ENCODE measurements around the gene KLHL8. TPM values are rescaled to one million over a fixed set of nuclear protein-coding genes. Genes with fewer than 3 reads are reported as not detected.

KLHL8 gene
- total and polyA plus RNA-seq, 4 donors = 2.9 to 14.4 (median 5.1) TPM

DNA sequence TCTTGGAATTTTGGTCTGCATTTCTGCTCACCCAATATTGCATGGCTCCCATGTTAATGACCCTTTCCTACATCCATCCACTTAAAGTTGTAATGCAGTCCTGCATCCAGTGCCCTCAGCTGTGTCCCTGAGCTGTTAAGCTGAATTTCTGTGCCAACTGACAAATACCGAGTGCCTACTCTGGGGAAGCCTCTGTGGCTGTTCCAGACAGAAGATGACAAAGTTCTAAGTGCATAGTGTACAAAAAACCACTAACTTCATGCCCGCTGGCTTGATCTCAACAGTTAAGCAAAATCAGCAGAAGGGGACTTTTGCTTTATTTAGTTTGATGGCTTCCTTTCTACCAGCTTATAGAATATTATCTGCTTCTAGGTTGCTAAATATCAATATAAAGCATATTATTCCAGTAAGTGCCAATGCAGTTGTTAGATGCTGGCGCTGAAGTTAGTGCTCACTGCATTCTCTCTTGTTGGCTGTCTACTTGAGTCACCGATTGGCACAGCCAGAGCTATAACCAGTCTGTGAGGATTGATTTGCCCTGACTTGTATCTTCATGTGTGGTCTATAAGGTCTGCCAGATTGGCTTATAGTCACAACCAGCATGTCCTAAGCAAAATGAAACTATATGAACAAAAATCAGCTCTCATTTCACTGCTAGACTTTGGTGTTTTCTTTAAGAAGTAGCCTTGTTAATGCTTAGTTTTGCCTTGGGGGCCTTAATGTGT, 98.9 kb downstream of the KLHL8 start:
- no peak for DNase-seq (ENCODE audit: low spot score)
- Histone ChIP-seq H3K36me3 (ENCODE audit: control insufficient read depth in 4 of 4, insufficient read depth in 3 of 4, low read depth in 1 of 4, low read length in 3 of 4) (peaks cover 0 to 38% (median 18%) of the 10 kb centered on the region in 4 donors), H3K9me3 (ENCODE audit: control insufficient read depth in 4 of 4, low read length in 3 of 4) (no peaks in the 10 kb centered on the region), H3K4me1 (ENCODE audit: control insufficient read depth in 4 of 4, insufficient read depth in 4 of 4, low read length in 3 of 4) (peaks cover 2 to 50% (median 36%) of the 10 kb centered on the region in 4 donors), H3K27ac (ENCODE audit: low read depth in 1 of 2, low read length in 2 of 2) (peak overlapping the region; percentile 5 to 49), H3K27me3 (ENCODE audit: control insufficient read depth in 4 of 4, insufficient read depth in 4 of 4, low read length in 3 of 4) (no peaks in the 10 kb centered on the region), H3K9ac (ENCODE audit: low read depth in 1 of 2, low read length in 2 of 2) (no peak overlapping the region), H3K4me3 (ENCODE audit: low read depth in 1 of 3, low read length in 3 of 3) (no peak overlapping the region)
- TF ChIP-seq GABPA (IDR thresholded peaks at IDR 0.05 in 1 of 2, conservative IDR thresholded peaks at IDR 0.05 in 1 of 2) (no peak), YY1 (IDR thresholded peaks at IDR 0.05) (peak; percentile 16), HNF4A (conservative IDR thresholded peaks at IDR 0.05) (peak; percentile 47 to 68), RXRA (IDR thresholded peaks at IDR 0.05) (peak in 1 of 2 donors; percentile 37)
- 42% methylated on average over 4 of the region's 4 CpGs for WGBS

DNA sequence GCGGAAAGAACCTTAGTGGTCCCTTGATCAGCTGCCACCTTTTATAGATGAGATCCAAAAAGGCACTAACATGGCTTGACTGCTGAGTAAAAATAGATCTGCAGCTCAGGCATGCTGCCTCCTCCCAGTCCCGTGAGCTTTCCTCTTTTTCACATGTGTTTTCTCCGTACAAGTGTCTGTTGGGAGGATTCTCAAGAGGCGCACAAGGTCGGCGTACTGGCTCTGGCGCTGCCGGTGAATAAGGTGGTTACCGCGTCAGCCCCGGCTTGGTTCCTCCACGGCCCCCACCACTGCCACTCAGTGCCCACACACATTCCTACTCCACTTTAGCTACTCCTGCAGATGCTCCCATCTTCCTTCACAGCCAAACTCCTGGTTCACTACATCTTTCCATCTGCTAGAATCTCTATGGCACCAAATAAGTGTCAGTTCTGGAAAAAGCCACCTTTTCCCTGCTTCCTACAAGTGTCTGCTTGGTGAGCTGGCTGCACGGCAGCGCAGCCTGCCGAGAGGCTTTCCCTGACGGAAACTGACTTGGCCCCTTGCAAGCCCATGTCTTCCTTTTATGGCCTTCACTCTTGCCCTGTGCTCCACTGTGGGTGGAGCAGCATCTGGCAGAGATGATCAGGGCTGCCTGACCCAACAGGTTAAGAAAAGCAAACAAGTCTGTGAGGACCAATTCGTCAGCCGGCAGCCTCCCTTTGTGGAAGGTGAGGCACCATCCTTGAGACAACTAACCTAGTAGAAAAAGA, 99.8 kb downstream of the KLHL8 start:
- Histone ChIP-seq H3K9me3 (ENCODE audit: control insufficient read depth in 4 of 4, low read length in 3 of 4) (no peaks in the 10 kb centered on the region), H3K9ac (ENCODE audit: low read depth in 1 of 2, low read length in 2 of 2) (no peak overlapping the region), H3K4me1 (ENCODE audit: control insufficient read depth in 4 of 4, insufficient read depth in 4 of 4, low read length in 3 of 4) (peaks cover 2 to 46% (median 37%) of the 10 kb centered on the region in 4 donors), H3K4me3 (ENCODE audit: low read depth in 1 of 3, low read length in 3 of 3) (no peak overlapping the region), H3K27ac (ENCODE audit: low read depth in 1 of 2, low read length in 2 of 2) (peak overlapping the region in 1 of 2 donors; percentile 5), H3K27me3 (ENCODE audit: control insufficient read depth in 4 of 4, insufficient read depth in 4 of 4, low read length in 3 of 4) (no peaks in the 10 kb centered on the region), H3K36me3 (ENCODE audit: control insufficient read depth in 4 of 4, insufficient read depth in 3 of 4, low read depth in 1 of 4, low read length in 3 of 4) (peaks cover 0 to 38% (median 19%) of the 10 kb centered on the region in 4 donors)
- 84% methylated on average over 18 of the region's 18 CpGs for WGBS
- DNase-seq (ENCODE audit: low spot score) = no peak
- TF ChIP-seq EGR1 (IDR thresholded peaks at IDR 0.05; ENCODE audit: low read depth in 2 of 2) = no peak
- TF ChIP-seq, protein P1, sequence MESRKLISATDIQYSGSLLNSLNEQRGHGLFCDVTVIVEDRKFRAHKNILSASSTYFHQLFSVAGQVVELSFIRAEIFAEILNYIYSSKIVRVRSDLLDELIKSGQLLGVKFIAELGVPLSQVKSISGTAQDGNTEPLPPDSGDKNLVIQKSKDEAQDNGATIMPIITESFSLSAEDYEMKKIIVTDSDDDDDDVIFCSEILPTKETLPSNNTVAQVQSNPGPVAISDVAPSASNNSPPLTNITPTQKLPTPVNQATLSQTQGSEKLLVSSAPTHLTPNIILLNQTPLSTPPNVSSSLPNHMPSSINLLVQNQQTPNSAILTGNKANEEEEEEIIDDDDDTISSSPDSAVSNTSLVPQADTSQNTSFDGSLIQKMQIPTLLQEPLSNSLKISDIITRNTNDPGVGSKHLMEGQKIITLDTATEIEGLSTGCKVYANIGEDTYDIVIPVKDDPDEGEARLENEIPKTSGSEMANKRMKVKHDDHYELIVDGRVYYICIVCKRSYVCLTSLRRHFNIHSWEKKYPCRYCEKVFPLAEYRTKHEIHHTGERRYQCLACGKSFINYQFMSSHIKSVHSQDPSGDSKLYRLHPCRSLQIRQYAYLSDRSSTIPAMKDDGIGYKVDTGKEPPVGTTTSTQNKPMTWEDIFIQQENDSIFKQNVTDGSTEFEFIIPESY (IDR thresholded peaks at IDR 0.05) = no peak
- TF ChIP-seq FOXA2 (IDR thresholded peaks at IDR 0.05) = no peak
- TF ChIP-seq NR2F2 (IDR thresholded peaks at IDR 0.05) = no peak
- TF ChIP-seq, protein P2, sequence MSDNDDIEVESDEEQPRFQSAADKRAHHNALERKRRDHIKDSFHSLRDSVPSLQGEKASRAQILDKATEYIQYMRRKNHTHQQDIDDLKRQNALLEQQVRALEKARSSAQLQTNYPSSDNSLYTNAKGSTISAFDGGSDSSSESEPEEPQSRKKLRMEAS (IDR thresholded peaks at IDR 0.05) = no peak
- TF ChIP-seq SP1 (IDR thresholded peaks at IDR 0.05) = no peak
- TF ChIP-seq HNF4G (IDR thresholded peaks at IDR 0.05) = no peak
- TF ChIP-seq FOXA1 (IDR thresholded peaks at IDR 0.05) = no peak
- TF ChIP-seq HNF4A (conservative IDR thresholded peaks at IDR 0.05) = peak; percentile 21 to 60
- TF ChIP-seq, protein P3, sequence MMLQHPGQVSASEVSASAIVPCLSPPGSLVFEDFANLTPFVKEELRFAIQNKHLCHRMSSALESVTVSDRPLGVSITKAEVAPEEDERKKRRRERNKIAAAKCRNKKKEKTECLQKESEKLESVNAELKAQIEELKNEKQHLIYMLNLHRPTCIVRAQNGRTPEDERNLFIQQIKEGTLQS (IDR thresholded peaks at IDR 0.05) = no peak
- TF ChIP-seq, protein P4, sequence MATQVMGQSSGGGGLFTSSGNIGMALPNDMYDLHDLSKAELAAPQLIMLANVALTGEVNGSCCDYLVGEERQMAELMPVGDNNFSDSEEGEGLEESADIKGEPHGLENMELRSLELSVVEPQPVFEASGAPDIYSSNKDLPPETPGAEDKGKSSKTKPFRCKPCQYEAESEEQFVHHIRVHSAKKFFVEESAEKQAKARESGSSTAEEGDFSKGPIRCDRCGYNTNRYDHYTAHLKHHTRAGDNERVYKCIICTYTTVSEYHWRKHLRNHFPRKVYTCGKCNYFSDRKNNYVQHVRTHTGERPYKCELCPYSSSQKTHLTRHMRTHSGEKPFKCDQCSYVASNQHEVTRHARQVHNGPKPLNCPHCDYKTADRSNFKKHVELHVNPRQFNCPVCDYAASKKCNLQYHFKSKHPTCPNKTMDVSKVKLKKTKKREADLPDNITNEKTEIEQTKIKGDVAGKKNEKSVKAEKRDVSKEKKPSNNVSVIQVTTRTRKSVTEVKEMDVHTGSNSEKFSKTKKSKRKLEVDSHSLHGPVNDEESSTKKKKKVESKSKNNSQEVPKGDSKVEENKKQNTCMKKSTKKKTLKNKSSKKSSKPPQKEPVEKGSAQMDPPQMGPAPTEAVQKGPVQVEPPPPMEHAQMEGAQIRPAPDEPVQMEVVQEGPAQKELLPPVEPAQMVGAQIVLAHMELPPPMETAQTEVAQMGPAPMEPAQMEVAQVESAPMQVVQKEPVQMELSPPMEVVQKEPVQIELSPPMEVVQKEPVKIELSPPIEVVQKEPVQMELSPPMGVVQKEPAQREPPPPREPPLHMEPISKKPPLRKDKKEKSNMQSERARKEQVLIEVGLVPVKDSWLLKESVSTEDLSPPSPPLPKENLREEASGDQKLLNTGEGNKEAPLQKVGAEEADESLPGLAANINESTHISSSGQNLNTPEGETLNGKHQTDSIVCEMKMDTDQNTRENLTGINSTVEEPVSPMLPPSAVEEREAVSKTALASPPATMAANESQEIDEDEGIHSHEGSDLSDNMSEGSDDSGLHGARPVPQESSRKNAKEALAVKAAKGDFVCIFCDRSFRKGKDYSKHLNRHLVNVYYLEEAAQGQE (IDR thresholded peaks at IDR 0.05) = no peak
- no peak for TF ChIP-seq RAD21 (IDR thresholded peaks at IDR 0.05)
- TF ChIP-seq RXRA (IDR thresholded peaks at IDR 0.05) = peak in 1 of 2 donors; percentile 47
- TF ChIP-seq JUND (IDR thresholded peaks at IDR 0.05) = no peak
